Inflammatory macrophage treated with lipopolysaccharide for 4 hours (primary cell): ENCODE results near the gene SART3.
"Not testable (repeated sequence)": the region's sequence is repeated elsewhere in the genome, so short reads cannot be mapped to it uniquely, and the experiment has no call there.

Experiments
- DNase-seq: peaks from one replicate; pipeline ENCODE4 v3.0.0-alpha.2; 2020

The SART3 gene

GRCh38 chr12:108596854-108597558 is 36.0 kb upstream of the SART3 start:
- DNase-seq = no peak

GRCh38 chr12:108595711-108596647 is 35.0 kb upstream of the SART3 start:
- no peak for DNase-seq

GRCh38 chr12:108594960-108595710 is 34.2 kb upstream of the SART3 start:
- DNase-seq = no peak

- DNase-seq = no peak
These were observed 33.4 kb upstream of the SART3 start for GRCh38 chr12:108594323-108594903.

GRCh38 chr12:108592033-108592909 is 31.3 kb upstream of the SART3 start:
- DNase-seq = no peak

- no peak for DNase-seq
These were observed 30.5 kb upstream of the SART3 start for GRCh38 chr12:108591267-108591980.

GRCh38 chr12:108590463-108590862 is 29.5 kb upstream of the SART3 start:
- not testable (repeated sequence) for DNase-seq

GRCh38 chr12:108589840-108590229 is 28.9 kb upstream of the SART3 start:
- DNase-seq = no peak

GRCh38 chr12:108589028-108589839 is 28.3 kb upstream of the SART3 start:
- DNase-seq = no peak

GRCh38 chr12:108587826-108588225 is 26.9 kb upstream of the SART3 start:
- no peak for DNase-seq

GRCh38 chr12:108586306-108586705 is 25.3 kb upstream of the SART3 start:
- DNase-seq = no peak

- no peak for DNase-seq
These were observed 24.9 kb upstream of the SART3 start for GRCh38 chr12:108585864-108586263.

GRCh38 chr12:108584456-108585065 is 23.6 kb upstream of the SART3 start:
- DNase-seq = no peak

GRCh38 chr12:108583991-108584390 is 23.0 kb upstream of the SART3 start:
- DNase-seq = no peak

GRCh38 chr12:108582978-108583770 is 22.2 kb upstream of the SART3 start:
- no peak for DNase-seq

- no peak for DNase-seq
These were observed 21.5 kb upstream of the SART3 start for GRCh38 chr12:108582509-108582908.

- no peak for DNase-seq
These were observed 20.6 kb upstream of the SART3 start for GRCh38 chr12:108581311-108582227.

GRCh38 chr12:108580531-108580930 is 19.6 kb upstream of the SART3 start:
- no peak for DNase-seq
